Measurements from ENCODE around the gene ZFAND2B. TPM values are rescaled to one million over a fixed set of nuclear protein-coding genes. Genes with fewer than 3 reads are reported as not detected.
A peak's percentile ranks its signal among the peaks of the same experiment; 100 is the strongest.

The ZFAND2B gene
- total RNA-seq, 1 experiment from 2014 or later = 19.5 TPM

- no peak for TF ChIP-seq AR (CRISPR knock-in tag; IDR thresholded peaks at IDR 0.05)
- no peak for TF ChIP-seq SOX15 (CRISPR knock-in tag; IDR thresholded peaks at IDR 0.05)
- TF ChIP-seq ZNF532 (CRISPR knock-in tag; IDR thresholded peaks at IDR 0.05; ENCODE audit: borderline replicate concordance) = no peak
- 0 out of 2 replicates have a peak, but pooled peaks have one; percentile 57 for TF ChIP-seq ATF1 (CRISPR knock-in tag; IDR thresholded peaks at IDR 0.05)
- no peak for TF ChIP-seq ZNF416 (CRISPR knock-in tag; IDR thresholded peaks at IDR 0.05)
- TF ChIP-seq ZNF121 (CRISPR knock-in tag; IDR thresholded peaks at IDR 0.05) = no peak
- TF ChIP-seq ELF4 (CRISPR knock-in tag; IDR thresholded peaks at IDR 0.05; ENCODE audit: low read depth) = peak; percentile 86
- TF ChIP-seq JAZF1 (CRISPR knock-in tag; IDR thresholded peaks at IDR 0.05) = no peak
- TF ChIP-seq EMX1 (CRISPR knock-in tag; IDR thresholded peaks at IDR 0.05) = no peak
- no peak; the same call in 1 of the 2 replicates for TF ChIP-seq FOXP4 (CRISPR knock-in tag; IDR thresholded peaks at IDR 0.05)
- no peak for TF ChIP-seq NFATC4 (CRISPR knock-in tag; IDR thresholded peaks at IDR 0.05)
- TF ChIP-seq ETV6 (CRISPR knock-in tag; IDR thresholded peaks at IDR 0.05) = peak; percentile 51; the same call in 1 of the 2 replicates
- no peak for TF ChIP-seq OVOL2 (CRISPR knock-in tag; IDR thresholded peaks at IDR 0.05; ENCODE audit: borderline replicate concordance)
- no peak for TF ChIP-seq ZNF219 (CRISPR knock-in tag; IDR thresholded peaks at IDR 0.05; ENCODE audit: borderline replicate concordance)
- TF ChIP-seq E2F1 (CRISPR knock-in tag; IDR thresholded peaks at IDR 0.05) = 0 out of 2 replicates have a peak, but pooled peaks have one; percentile 74
- TF ChIP-seq KAT7 (CRISPR knock-in tag; IDR thresholded peaks at IDR 0.05; ENCODE audit: borderline replicate concordance) = no peak
- peak; percentile 46; the same call in 1 of the 2 replicates for TF ChIP-seq ESRRA (CRISPR knock-in tag; IDR thresholded peaks at IDR 0.05; ENCODE audit: borderline replicate concordance)
- no peak for TF ChIP-seq NR1H2 (CRISPR knock-in tag; IDR thresholded peaks at IDR 0.05)
- TF ChIP-seq FOXJ3 (CRISPR knock-in tag; IDR thresholded peaks at IDR 0.05; ENCODE audit: borderline replicate concordance) = no peak
- TF ChIP-seq ZNF317 (CRISPR knock-in tag; IDR thresholded peaks at IDR 0.05; ENCODE audit: borderline replicate concordance, low read depth) = 0 out of 2 replicates have a peak, but pooled peaks have one; percentile 38
- TF ChIP-seq HMGA2 (CRISPR knock-in tag; IDR thresholded peaks at IDR 0.05) = no peak
- TF ChIP-seq ZNF281 (CRISPR knock-in tag; IDR thresholded peaks at IDR 0.05) = peak; percentile 78; the same call in 1 of the 2 replicates
- TF ChIP-seq ATF3 (CRISPR knock-in tag; conservative IDR thresholded peaks at IDR 0.05) = no peak
- TF ChIP-seq RELA (CRISPR knock-in tag; IDR thresholded peaks at IDR 0.05; ENCODE audit: borderline replicate concordance) = 0 out of 2 replicates have a peak, but pooled peaks have one; percentile 50
These were observed 46.5 kb downstream of the ZFAND2B start, which contains the start of gene TUBA4B (continued) for GRCh38 chr2:219252900-219253752.
